Activated CD4-positive, alpha-beta T cell treated with anti-CD3 and anti-CD28 coated beads, Interleukin-10, Interleukin-2, amounts not matched to agents 100 ng/mL and 50 ng/mL, durations not matched to agents 16 hours and 8 hours (primary cell): ENCODE data around the gene ABCA5.

Experiments
- DNase-seq: peaks from one replicate; pipeline ENCODE4 v3.0.0-alpha.2; 2020

Gene ABCA5

GRCh38 chr17:69327060-69327831 is at the start of gene ABCA5:
Gene ABCA5 (minus strand): TSS chr17:69327133. CDS start chr17:69314415, 12,718 bp downstream.
- DNase-seq = peak; percentile 95

DNA sequence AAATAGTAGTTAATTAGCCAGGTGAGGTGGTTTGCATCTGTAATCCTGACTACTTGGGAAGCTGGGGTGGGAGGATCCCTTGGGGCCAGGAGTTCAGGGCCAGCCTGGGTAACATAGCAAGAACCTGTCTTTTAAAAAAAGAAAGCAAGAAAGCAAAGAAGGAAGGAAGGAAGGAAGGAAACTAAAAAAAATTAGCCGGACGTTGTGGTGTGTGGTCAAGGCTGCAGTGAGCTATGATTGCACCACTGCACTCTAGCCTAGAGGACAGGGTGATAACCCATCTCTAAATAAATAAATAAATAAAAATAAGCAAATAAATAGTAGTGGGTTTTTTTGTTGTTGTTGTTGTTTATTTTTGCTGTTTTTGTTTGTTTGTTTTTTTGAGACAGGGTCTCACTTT is 48.3 kb upstream of the ABCA5 start:
- no peak for DNase-seq

GRCh38 chr17:69373069-69373468 is 46.1 kb upstream of the ABCA5 start:
- no peak for DNase-seq

DNA sequence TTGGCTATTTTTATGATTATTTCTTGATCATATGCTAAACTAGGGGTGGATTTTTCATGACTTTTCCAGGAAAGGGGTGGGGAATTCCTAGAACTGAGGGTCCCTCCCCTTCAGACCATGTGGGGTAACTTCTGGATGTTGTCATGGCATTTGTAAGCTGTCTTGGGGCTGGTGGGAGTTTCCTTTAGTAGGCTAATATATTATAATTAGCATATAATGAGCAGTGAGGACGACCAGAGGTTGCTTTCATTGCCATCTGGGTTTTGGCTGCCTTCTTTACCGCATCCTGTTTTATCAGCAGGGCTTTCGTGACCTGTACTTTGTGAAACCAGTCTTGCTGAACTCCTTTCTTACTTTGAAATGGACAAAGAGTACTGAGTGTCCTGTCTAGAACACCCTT is 40.4 kb upstream of the ABCA5 start:
- DNase-seq = no peak

GRCh38 chr17:69363488-69364210 is 36.7 kb upstream of the ABCA5 start:
- DNase-seq = no peak

- DNase-seq = no peak
Observed at GRCh38 chr17:69361156-69361555, 34.2 kb upstream of the ABCA5 start.

- peak; percentile 6 for DNase-seq
Observed at GRCh38 chr17:69358688-69359596, 32.0 kb upstream of the ABCA5 start.

- DNase-seq = no peak
Observed at GRCh38 chr17:69357701-69358100, 30.8 kb upstream of the ABCA5 start.

DNA sequence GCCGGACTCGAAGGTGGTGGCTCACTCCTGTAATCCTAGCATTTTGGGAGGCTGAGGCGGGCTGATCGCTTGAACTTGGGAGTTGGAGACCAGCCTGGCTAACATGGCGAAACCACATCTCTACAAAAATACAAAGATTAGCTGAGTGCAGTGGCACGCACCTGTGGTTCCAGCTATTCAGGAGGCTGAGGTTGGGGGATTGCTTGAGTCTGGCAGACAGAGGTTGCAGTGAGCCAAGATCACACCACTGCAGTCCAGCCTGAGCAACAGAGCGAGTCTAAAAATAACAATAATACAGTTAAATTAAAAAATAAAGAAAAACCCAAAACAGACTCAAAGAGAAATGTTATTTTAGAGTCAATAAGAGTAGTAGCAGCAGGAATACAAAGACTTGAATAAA is 29.7 kb upstream of the ABCA5 start:
- no peak for DNase-seq

- no peak for DNase-seq
Observed at GRCh38 chr17:69350911-69351310, 24.0 kb upstream of the ABCA5 start.

DNA sequence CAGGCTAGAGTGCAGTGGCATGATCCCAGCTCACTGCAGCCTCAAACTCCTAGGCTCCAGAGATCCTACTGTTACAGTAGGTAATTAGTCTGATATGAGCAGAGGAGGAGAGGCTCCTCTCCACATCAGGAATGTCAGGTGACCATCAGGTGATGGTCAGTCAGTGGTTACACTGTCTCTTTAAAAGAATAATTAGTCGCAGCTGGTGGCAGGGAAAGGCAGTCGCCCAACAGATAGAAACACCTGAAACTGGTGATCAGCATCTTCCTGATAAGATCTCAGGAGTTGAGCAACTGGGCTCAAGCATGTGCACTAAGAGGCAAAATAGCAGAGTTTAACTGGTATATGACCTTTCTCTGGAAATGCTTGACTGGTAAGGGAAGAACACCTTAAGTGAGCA is 21.5 kb upstream of the ABCA5 start:
- no peak for DNase-seq

GRCh38 chr17:69346766-69347165 is 19.8 kb upstream of the ABCA5 start:
- no peak for DNase-seq

DNA sequence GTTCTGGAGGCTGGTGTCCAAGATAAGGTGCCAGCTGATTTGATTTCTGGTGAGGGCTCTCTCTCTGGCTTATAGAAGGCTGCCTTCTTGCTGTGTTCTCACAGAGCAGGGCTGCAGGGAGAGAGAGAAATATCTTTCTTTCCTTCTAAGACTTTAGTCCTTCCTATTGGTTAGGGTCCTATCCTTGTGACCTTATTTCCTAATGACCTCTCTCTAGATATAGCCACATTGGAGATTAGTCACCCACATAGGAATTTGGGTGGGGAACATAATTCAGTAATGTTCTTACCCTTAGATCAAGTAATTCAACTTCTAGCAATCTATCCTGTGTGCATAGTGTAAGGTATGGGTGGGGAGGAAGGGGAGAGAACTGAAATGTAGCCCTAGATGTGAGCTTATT is 18.0 kb upstream of the ABCA5 start:
- no peak for DNase-seq

DNA sequence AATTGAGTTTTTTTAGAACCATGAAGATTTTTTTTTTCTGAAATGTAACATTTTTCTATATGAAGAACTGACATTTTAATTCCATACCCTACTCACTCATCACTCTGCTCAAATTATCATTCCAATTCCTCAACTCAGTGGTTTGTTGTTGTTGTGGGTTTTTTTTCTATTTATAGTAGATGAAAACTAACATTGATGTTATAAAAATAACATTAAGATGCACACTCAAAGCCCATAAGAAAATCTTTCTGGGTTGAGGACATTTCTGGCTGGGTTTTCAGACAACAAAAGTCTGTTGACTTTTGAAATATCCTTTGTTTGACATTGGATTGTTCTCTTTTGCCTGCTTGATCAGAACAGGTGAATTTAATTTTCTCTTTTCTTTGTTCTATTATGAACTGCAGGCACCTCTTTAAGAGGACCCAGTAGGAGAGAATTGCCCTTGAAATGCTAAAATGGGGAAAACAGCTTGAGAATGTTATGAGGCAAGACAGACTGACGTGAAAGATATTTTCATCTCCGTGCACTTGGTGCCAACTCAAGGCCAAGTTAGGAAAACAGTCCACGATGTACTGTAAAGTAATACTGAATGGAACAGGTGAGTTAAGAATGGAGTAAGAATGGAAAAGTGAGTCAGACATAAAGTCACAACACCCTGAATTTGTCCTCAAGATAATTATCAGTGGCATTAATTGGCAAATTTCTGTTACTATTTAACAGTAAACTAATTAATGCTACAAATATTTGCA is 16.1 kb upstream of the ABCA5 start:
- no peak for DNase-seq

GRCh38 chr17:69339937-69340336 is 13.0 kb upstream of the ABCA5 start:
- DNase-seq = no peak

GRCh38 chr17:69336996-69337395 is 10.1 kb upstream of the ABCA5 start:
- no peak for DNase-seq

DNA sequence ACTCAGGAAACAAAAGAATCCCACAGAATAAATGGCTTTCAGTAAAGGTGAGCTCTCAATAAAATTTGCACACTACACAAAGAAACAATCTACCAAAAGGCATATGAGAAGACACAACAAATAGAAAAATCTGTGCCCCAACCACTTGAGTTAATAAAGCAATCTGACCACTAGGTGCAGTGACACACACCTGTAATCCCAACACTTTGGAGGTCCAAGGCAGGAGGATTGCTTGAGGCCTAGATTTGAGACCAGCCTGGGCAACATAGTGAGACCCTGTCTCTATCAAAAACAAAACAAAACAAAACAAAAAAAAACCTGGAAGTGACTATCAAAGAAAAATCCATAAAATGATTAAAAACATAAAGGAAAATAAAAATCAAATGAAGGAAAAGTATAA is 9.6 kb upstream of the ABCA5 start:
- DNase-seq = no peak

- peak; percentile 7 for DNase-seq
Observed at GRCh38 chr17:69335058-69335457, 8.1 kb upstream of the ABCA5 start.

GRCh38 chr17:69333561-69333960 is 6.6 kb upstream of the ABCA5 start:
- DNase-seq = no peak

DNA sequence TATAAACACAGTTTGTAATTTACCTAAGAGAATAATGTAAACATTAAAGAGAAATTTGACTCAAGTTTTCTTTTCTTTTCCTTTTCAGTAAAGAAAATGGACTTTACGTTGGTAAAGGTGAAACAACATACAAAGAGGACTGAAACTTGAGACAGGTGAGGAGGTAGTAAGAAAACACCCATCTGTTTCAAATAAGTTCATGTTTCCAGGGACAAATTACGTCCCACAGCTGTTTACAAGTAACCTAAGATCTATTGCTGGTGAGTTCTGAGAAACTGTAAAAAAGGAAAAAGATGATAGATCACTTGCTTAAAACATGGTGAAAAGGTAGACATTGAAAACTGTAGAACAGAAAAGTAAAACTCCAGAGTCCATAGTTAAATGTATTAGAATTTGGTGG is 4.8 kb upstream of the ABCA5 start:
- no peak for DNase-seq

GRCh38 chr17:69326377-69327059 is 415 bp downstream of the ABCA5 start:
- DNase-seq = peak; percentile 1
